VCaP (cell line): ENCODE measurements around the gene ABCA12.

Experiments used
- H3K27ac ChIP-seq: fragments of 450-650 bp; 2 replicates; pipeline ENCODE4 v1.5.1; 2017
- CTCF ChIP-seq: fragments of 450-650 bp; conservative IDR thresholded peaks from 2 replicates; pipeline ENCODE4 v1.5.1; 2017; ENCODE audit warnings: mild to moderate bottlenecking, moderate library complexity

Gene ABCA12

GRCh38 chr2:214987261-214987660 lies 151.2 kb downstream of the ABCA12 start:
- no peak for TF ChIP-seq CTCF

GRCh38 chr2:214985619-214986018 lies 152.8 kb downstream of the ABCA12 start:
- H3K27ac ChIP-seq: peak overlapping the region; percentile 57
- no peak for TF ChIP-seq CTCF

More at GRCh38 chr2:214987261-214987660, 151.2 kb downstream of the ABCA12 start:
- H3K27ac ChIP-seq: no peak overlapping the region

DNA sequence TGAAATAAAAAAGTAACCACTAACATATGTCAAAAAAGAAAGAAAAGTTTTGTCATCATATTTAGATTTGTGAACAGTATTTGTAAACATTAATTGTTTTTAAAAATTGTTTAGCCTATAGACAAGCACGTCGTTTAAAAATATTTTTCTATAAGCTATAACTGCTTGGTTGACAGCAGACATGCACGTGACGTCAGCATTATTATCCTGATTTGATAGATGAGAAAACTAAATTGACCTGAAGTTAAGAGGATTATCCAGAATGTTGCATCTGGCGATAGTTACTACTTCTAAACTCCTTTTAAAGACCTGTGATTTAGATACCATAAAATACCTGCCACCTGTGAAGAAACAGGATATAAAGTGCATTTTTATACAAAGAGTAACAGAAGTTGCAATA lies 172.0 kb downstream of the ABCA12 start:
- H3K27ac ChIP-seq: no peak overlapping the region
- no peak for TF ChIP-seq CTCF

GRCh38 chr2:214960677-214961076 lies 177.7 kb downstream of the ABCA12 start:
- no peak overlapping the region for H3K27ac ChIP-seq
- TF ChIP-seq CTCF: peak; percentile 71

DNA sequence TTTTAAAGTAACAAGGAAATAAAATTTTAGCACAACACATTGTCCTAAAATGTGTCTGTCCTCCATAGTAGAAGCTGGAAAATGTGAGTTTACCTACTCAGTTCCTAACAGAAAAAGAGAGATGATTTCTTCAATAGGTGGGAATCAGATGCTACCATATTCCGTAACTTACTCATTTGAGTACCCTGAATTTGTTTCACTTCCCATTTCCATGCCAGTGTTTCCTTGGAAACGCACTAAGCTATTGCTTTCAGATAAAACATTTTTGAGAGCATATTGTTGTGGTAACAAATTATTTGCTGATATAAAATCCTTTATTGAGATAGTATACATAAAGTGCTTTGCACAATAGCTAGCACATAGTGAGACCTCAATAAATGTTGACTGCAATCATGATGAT lies 191.5 kb downstream of the ABCA12 start:
- no peak for TF ChIP-seq CTCF
- H3K27ac ChIP-seq: no peak overlapping the region

GRCh38 chr2:214934006-214934405 lies 204.4 kb downstream of the ABCA12 start:
- H3K27ac ChIP-seq: no peak overlapping the region
- TF ChIP-seq CTCF: no peak

DNA sequence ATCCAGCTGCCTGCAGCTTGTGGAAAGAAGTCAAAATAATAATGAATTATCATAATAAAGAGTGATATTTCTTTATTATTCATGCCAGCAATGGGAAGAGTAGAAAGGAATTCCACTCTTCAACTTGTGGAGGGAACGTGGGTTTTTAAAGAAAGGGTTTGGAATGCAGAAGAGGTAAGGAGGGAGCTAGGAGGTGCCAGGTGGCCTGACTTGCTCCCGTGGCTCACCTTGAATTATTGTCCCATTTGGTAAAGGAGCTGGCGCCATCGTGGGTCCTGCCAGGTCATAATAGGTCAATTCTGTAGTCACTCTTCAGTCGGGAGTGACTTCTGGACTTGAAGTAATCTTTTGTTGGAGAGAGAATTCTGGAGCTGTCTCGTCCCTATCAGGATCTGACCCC lies 233.8 kb downstream of the ABCA12 start:
- H3K27ac ChIP-seq: no peak overlapping the region
- TF ChIP-seq CTCF: no peak

- TF ChIP-seq CTCF: no peak
Observed at GRCh38 chr2:214904176-214904575, 234.2 kb downstream of the ABCA12 start.

More at GRCh38 chr2:214904176-214904575, 234.2 kb downstream of the ABCA12 start:
- no peak overlapping the region for H3K27ac ChIP-seq
